Urinary bladder (tissue), 2 donors: ENCODE data around the gene OXSR1. TPM values are rescaled to one million over a fixed set of nuclear protein-coding genes. Genes with fewer than 3 reads are reported as not detected.

Experiments used
- polyA plus RNA-seq: library from polyadenylated mRNA; stranded (reverse); fragments of 200-250 nt; gene quantifications from one replicate; pipeline ENCODE4 v1.2.3, GENCODE V29; 2013
- small RNA-seq: library from RNA; depleted of rRNA; stranded (forward); fragments of <200 nt; gene quantifications from one replicate; pipeline ENCODE3, GENCODE V24; 2014
- total RNA-seq: library from RNA; depleted of rRNA; stranded (reverse); fragments of >200 nt; gene quantifications from one replicate; pipeline ENCODE4 v1.2.3, GENCODE V29; 2014
- donor health status: healthy.

The OXSR1 gene
- total and polyA plus RNA-seq, 2 donors: 24.4 to 52.2 TPM

Small RNA genes within 50 kb of the gene (small RNA-seq; reads per million reads assigned to genes)
- not detected for gene RF00019
- gene RNU6-235P: not detected

Other genes with a start within 250 kb of the OXSR1 start
- 16.0 TPM for gene VILL, start 174.8 kb upstream of the OXSR1 start, total RNA-seq
- gene VILL, start 174.8 kb upstream of the OXSR1 start, polyA plus RNA-seq: 17.5 TPM
- 14.6 TPM for gene PLCD1, start 135.9 kb upstream of the OXSR1 start, total RNA-seq
- gene PLCD1, start 135.9 kb upstream of the OXSR1 start, polyA plus RNA-seq: 34.9 TPM
- gene DLEC1, start 126.3 kb upstream of the OXSR1 start, total RNA-seq: 0.42 TPM
- gene DLEC1, start 126.3 kb upstream of the OXSR1 start, polyA plus RNA-seq: 0.29 TPM
- gene ACAA1, start 28.4 kb upstream of the OXSR1 start, total RNA-seq: 16.2 TPM
- gene ACAA1, start 28.4 kb upstream of the OXSR1 start, polyA plus RNA-seq: 55.3 TPM
- 8.0 TPM for gene MYD88, start 26.9 kb upstream of the OXSR1 start, total RNA-seq
- 36.3 TPM for gene MYD88, start 26.9 kb upstream of the OXSR1 start, polyA plus RNA-seq
- gene SLC22A13, start 100.3 kb downstream of the OXSR1 start, total RNA-seq: 0.58 TPM
- gene SLC22A13, start 100.3 kb downstream of the OXSR1 start, polyA plus RNA-seq: not detected
- 0.16 TPM for gene SLC22A14, start 116.8 kb downstream of the OXSR1 start, total RNA-seq
- gene SLC22A14, start 116.8 kb downstream of the OXSR1 start, polyA plus RNA-seq: 0.09 TPM
- gene XYLB, start 181.2 kb downstream of the OXSR1 start, total RNA-seq: 8.1 TPM
- gene XYLB, start 181.2 kb downstream of the OXSR1 start, polyA plus RNA-seq: 2.2 TPM